Brain microvascular endothelial cell (primary cell): ENCODE data around the gene MISP3.

Source experiments
- DNase-seq: peaks from one replicate; pipeline ENCODE4 v3.0.0-alpha.2; 2020
- H3K27ac ChIP-seq: fragments of 250-450 bp; sonication (Bioruptor Pico); 2 replicates; pipeline ENCODE4 v1.5.1; 2020; ENCODE audit warnings: mild to moderate bottlenecking, moderate library complexity
- H3K27me3 ChIP-seq: fragments of 250-450 bp; sonication (Bioruptor Pico); replicated peaks from 2 replicates; pipeline ENCODE4 v1.5.1; 2020; ENCODE audit warnings: mild to moderate bottlenecking
- H3K36me3 ChIP-seq: fragments of 250-450 bp; sonication (Bioruptor Pico); replicated peaks from 2 replicates; pipeline ENCODE4 v1.5.1; 2020; ENCODE audit warnings: mild to moderate bottlenecking
- H3K4me3 ChIP-seq: 2 replicates; pipeline ENCODE4 v1.5.1; 2011; ENCODE audit warnings: low read depth, mild to moderate bottlenecking, control low read depth, low read length, moderate library complexity
- CTCF ChIP-seq: IDR thresholded peaks from 2 replicates; pipeline ENCODE4 v1.5.1; 2011; ENCODE audit warnings: low read depth, mild to moderate bottlenecking, moderate library complexity, low read length, control low read depth, inconsistent platforms; ENCODE audit errors: missing control alignments
- in situ Hi-C: cut with HindIII; loops from 2 replicates; pipeline ENCODE4 v1.10.0; 2017; ENCODE audit warnings: low sequenced_read_pairs, low pct_ligation_motif_present

MISP3 gene

GRCh38 chr19:14091813-14092462 lies 19.4 kb downstream of the MISP3 start:
- no peak overlapping the region for H3K27ac ChIP-seq
- H3K4me3 ChIP-seq, result peak overlapping the region; percentile 69
- in situ Hi-C loops, result no loop called here
- H3K36me3 ChIP-seq, result peaks cover 15% of the 10 kb centered on the region
- H3K27me3 ChIP-seq, result no peaks in the 10 kb centered on the region
- TF ChIP-seq CTCF, result no peak
- DNase-seq, result no peak

GRCh38 chr19:14093117-14093823 lies 20.7 kb downstream of the MISP3 start:
- H3K27me3 ChIP-seq, result no peaks in the 10 kb centered on the region
- H3K36me3 ChIP-seq, result peaks cover 18% of the 10 kb centered on the region
- H3K4me3 ChIP-seq, result no peak overlapping the region
- TF ChIP-seq CTCF, result no peak
- no peak overlapping the region for H3K27ac ChIP-seq
- no peak for DNase-seq
- in situ Hi-C loops, result no loop called here

GRCh38 chr19:14094854-14095253 lies 22.3 kb downstream of the MISP3 start:
- Histone ChIP-seq H3K27ac (no peak overlapping the region), H3K36me3 (peaks cover 11% of the 10 kb centered on the region), H3K27me3 (no peaks in the 10 kb centered on the region), H3K4me3 (no peak overlapping the region)
- DNase-seq, result no peak
- TF ChIP-seq CTCF, result no peak
- in situ Hi-C loops, result no loop called here

- peaks cover 21% of the 10 kb centered on the region for H3K36me3 ChIP-seq
- no peak overlapping the region for H3K27ac ChIP-seq
- no peak for DNase-seq
- H3K27me3 ChIP-seq, result no peaks in the 10 kb centered on the region
- in situ Hi-C loops, result no loop called here
- peak; percentile 36 for TF ChIP-seq CTCF
- H3K4me3 ChIP-seq, result no peak overlapping the region
These were observed 23.8 kb downstream of the MISP3 start for GRCh38 chr19:14096272-14096992.

- no peaks in the 10 kb centered on the region for H3K27me3 ChIP-seq
- DNase-seq, result no peak
- no peak overlapping the region for H3K4me3 ChIP-seq
- no peak overlapping the region for H3K27ac ChIP-seq
- in situ Hi-C loops, result no loop called here
- H3K36me3 ChIP-seq, result peaks cover 32% of the 10 kb centered on the region
- peak; percentile 28 for TF ChIP-seq CTCF
These were observed 25.1 kb downstream of the MISP3 start for GRCh38 chr19:14097532-14098151.
